Calu3 (cell line): ENCODE results near the gene SMIM35. TPM values are rescaled to one million over a fixed set of nuclear protein-coding genes. Genes with fewer than 3 reads are reported as not detected.

Experiments
- BruUV-seq: library from RNA; stranded (reverse); fragments of 400-500 nt; replicated peaks from 2 replicates; lab custom pipeline; 2021; lab: Mats Ljungman, UMichigan
- CTCF ChIA-PET: fragments of 300-600 bp; sonication (Branson Sonifier 250); formaldehyde crosslinking; loops from one replicate; lab custom pipeline; 2022; ENCODE audit warnings: antibody characterized with exemption; lab: Charles Lee
- DNase-seq: peaks from one replicate; pipeline ENCODE4 v3.0.0; 2022
- H3K27ac Mint-ChIP-seq: one replicate; pipeline ENCODE4 v1.8.0; 2022; ENCODE audit warnings: mixed read lengths; ENCODE audit not compliant: unreplicated experiment
- H3K27me3 Mint-ChIP-seq: one replicate; pipeline ENCODE4 v1.8.0; 2022; ENCODE audit warnings: mixed read lengths; ENCODE audit not compliant: unreplicated experiment
- H3K36me3 Mint-ChIP-seq: one replicate; pipeline ENCODE4 v1.8.0; 2022; ENCODE audit warnings: mild to moderate bottlenecking, moderate library complexity, mixed read lengths; ENCODE audit not compliant: insufficient read depth, unreplicated experiment
- H3K4me1 Mint-ChIP-seq: one replicate; pipeline ENCODE4 v1.8.0; 2022; ENCODE audit warnings: mild to moderate bottlenecking, low read depth, mixed read lengths; ENCODE audit not compliant: unreplicated experiment
- H3K4me3 Mint-ChIP-seq: one replicate; pipeline ENCODE4 v1.8.0; 2022; ENCODE audit warnings: mild to moderate bottlenecking, low read depth, moderate library complexity, mixed read lengths; ENCODE audit not compliant: unreplicated experiment
- H3K9me3 Mint-ChIP-seq: one replicate; pipeline ENCODE4 v1.8.0; 2022; ENCODE audit warnings: low read depth, mixed read lengths; ENCODE audit not compliant: unreplicated experiment
- CTCF ChIP-seq: fragments of 200-600 bp; IDR thresholded peaks from one replicate; pipeline ENCODE4 v1.8.0; 2022; ENCODE audit warnings: antibody characterized with exemption; ENCODE audit not compliant: unreplicated experiment
- intact Hi-C: fragments of 100-400 bp; cut with micrococcal nuclease; formaldehyde crosslinking; loops from one replicate; pipeline ENCODE4 v1.10.0; 2022; ENCODE audit not compliant: unreplicated experiment
- total RNA-seq: library from RNA; stranded (reverse); gene quantifications from 2 replicates; pipeline ENCODE4 v1.2.3, GENCODE V29; 2022

SMIM35 gene
- total RNA-seq, 1 experiment from 2014 or later, result not detected

GRCh38 chr11:118046964-118047700 lies 39.6 kb downstream of the SMIM35 start:
- no TSS peak for BruUV-seq
- Mint-ChIP-seq H3K36me3 (no peaks in the 10 kb centered on the region), H3K27ac (no peak overlapping the region), H3K9me3 (no peaks in the 10 kb centered on the region), H3K4me1 (no peaks in the 10 kb centered on the region), H3K4me3 (no peak overlapping the region), H3K27me3 (peaks cover 8% of the 10 kb centered on the region)
- no peak for TF ChIP-seq CTCF
- no peak for DNase-seq
- CTCF ChIA-PET, result no interaction called here
- intact Hi-C loops, result no loop called here

DNA sequence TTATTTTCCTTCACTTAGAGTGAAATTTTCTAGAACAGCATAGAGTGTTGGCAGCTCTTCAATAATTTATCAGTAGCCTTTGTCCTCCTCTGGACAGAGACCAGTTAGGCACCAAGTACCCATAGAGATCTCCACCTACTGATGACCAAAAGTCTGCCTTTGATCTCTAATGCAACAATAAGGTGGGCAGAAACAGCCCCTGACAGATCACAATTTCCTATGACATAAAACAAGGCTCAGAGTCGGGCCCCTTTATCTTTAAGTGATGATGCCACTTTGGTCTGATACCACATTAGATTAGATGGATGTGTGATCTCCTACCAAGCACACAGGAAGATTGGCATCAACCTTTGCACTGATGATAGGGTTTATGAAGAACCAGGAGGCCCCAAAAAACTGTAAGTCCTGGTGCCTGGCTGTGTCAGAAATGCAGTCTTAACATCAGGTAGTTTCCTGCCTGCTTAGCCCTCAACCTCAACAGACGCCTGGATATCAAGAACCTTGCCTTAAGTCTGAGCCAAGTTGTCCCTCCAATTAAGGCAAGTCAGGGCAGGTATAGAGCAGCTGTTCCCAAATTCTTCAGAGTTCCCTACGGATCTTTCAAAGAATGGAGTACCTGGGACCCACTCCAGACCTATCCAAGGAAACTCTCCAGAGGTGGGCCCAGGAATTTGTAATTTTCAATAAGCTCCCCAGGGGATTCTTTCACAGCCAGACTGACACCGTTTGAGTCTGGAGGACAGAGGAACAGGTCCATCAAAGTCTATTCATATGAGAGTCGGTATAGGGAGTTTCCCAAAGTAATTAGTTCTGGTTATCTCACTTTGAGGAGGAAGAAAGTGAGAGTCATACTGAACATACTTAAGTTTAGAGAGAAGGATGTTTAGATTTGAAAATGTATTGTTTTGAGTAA lies 40.5 kb downstream of the SMIM35 start:
- intact Hi-C loops, result no loop called here
- no peaks in the 10 kb centered on the region for H3K9me3 Mint-ChIP-seq
- CTCF ChIA-PET, result no interaction called here
- TF ChIP-seq CTCF, result no peak
- no peak for DNase-seq
- no TSS peak for BruUV-seq
- H3K27ac Mint-ChIP-seq, result no peak overlapping the region
- peaks cover 5% of the 10 kb centered on the region for H3K27me3 Mint-ChIP-seq
- no peaks in the 10 kb centered on the region for H3K4me1 Mint-ChIP-seq
- H3K36me3 Mint-ChIP-seq, result no peaks in the 10 kb centered on the region
- no peak overlapping the region for H3K4me3 Mint-ChIP-seq

GRCh38 chr11:118045191-118045590 lies 41.6 kb downstream of the SMIM35 start:
- no peak for TF ChIP-seq CTCF
- no peak for DNase-seq
- BruUV-seq, result no TSS peak
- H3K27ac Mint-ChIP-seq, result no peak overlapping the region
- H3K4me1 Mint-ChIP-seq, result no peaks in the 10 kb centered on the region
- no peak overlapping the region for H3K4me3 Mint-ChIP-seq
- CTCF ChIA-PET, result no interaction called here
- no peaks in the 10 kb centered on the region for H3K9me3 Mint-ChIP-seq
- intact Hi-C loops, result no loop called here
- H3K27me3 Mint-ChIP-seq, result no peaks in the 10 kb centered on the region
- no peaks in the 10 kb centered on the region for H3K36me3 Mint-ChIP-seq

- no peak for DNase-seq
- TF ChIP-seq CTCF, result no peak
- no peaks in the 10 kb centered on the region for H3K4me1 Mint-ChIP-seq
- no peaks in the 10 kb centered on the region for H3K27me3 Mint-ChIP-seq
- CTCF ChIA-PET, result no interaction called here
- no peak overlapping the region for H3K4me3 Mint-ChIP-seq
- no TSS peak for BruUV-seq
- intact Hi-C loops, result no loop called here
- H3K9me3 Mint-ChIP-seq, result no peaks in the 10 kb centered on the region
- no peaks in the 10 kb centered on the region for H3K36me3 Mint-ChIP-seq
- no peak overlapping the region for H3K27ac Mint-ChIP-seq
Measured at GRCh38 chr11:118042796-118043195, 44.0 kb downstream of the SMIM35 start.
